ENCODE data around the gene PANK4. TPM values are rescaled to one million over a fixed set of nuclear protein-coding genes. Genes with fewer than 3 reads are reported as not detected.

The PANK4 gene
- total and polyA plus RNA-seq, 8 donors = 9.7 to 26.4 (median 11.6) TPM

GRCh38 chr1:2558861-2559260, 32.5 kb upstream of the PANK4 start:
- peak in 1 of 6 donors; percentile 66 for DNase-seq

GRCh38 chr1:2558420-2558819, 32.0 kb upstream of the PANK4 start:
- DNase-seq = peak in 1 of 6 donors; percentile 66
- H3K36me3 ChIP-seq = no peaks in the 10 kb centered on the region
- WGBS, 2 donors = 89% methylated on average over 12 of the region's 12 CpGs
- no peaks in the 10 kb centered on the region for H3K27me3 ChIP-seq
- intact Hi-C loops (cut with DNase I) = no loop called here
- no peak overlapping the region for H3K27ac ChIP-seq
- H3K9me3 ChIP-seq = no peaks in the 10 kb centered on the region
- ATAC-seq = no peak
- H3K4me3 ChIP-seq = no peak overlapping the region
- TF ChIP-seq CTCF (IDR thresholded peaks at IDR 0.05) = no peak
- peaks cover 0 to 4% (median 0%) of the 10 kb centered on the region in 3 donors for H3K4me1 ChIP-seq
- FAIRE-seq = no peak

More at GRCh38 chr1:2558861-2559260, 32.5 kb upstream of the PANK4 start:
- H3K4me3 ChIP-seq = no peak overlapping the region
- H3K9me3 ChIP-seq = no peaks in the 10 kb centered on the region
- no peaks in the 10 kb centered on the region for H3K36me3 ChIP-seq
- H3K27me3 ChIP-seq = no peaks in the 10 kb centered on the region
- WGBS, 2 donors = 89 to 91% methylated on average over 6 of the region's 6 CpGs
- peaks cover 0 to 4% (median 0%) of the 10 kb centered on the region in 3 donors for H3K4me1 ChIP-seq
- ATAC-seq (no peak), FAIRE-seq (no peak)
- TF ChIP-seq CTCF (IDR thresholded peaks at IDR 0.05) = no peak
- intact Hi-C loops (cut with DNase I) = no loop called here
- no peak overlapping the region for H3K27ac ChIP-seq

GRCh38 chr1:2557482-2558400, 31.3 kb upstream of the PANK4 start:
- Histone ChIP-seq H3K36me3 (no peaks in the 10 kb centered on the region), H3K9me3 (no peaks in the 10 kb centered on the region), H3K4me1 (peaks cover 0 to 4% (median 0%) of the 10 kb centered on the region in 3 donors), H3K27me3 (no peaks in the 10 kb centered on the region), H3K4me3 (peak overlapping the region in 3 of 4 donors; percentile 47 to 70 (median 60)), H3K27ac (peak overlapping the region; percentile 37 to 85 (median 82))
- 77 to 82% methylated on average over 29 to 30 of the region's 30 CpGs for WGBS, 2 donors
- no peak for FAIRE-seq
- peak in 3 of 4 donors; percentile 3 to 21 (median 8) for ATAC-seq
- intact Hi-C loops (cut with DNase I) = no loop called here
- TF ChIP-seq CTCF (IDR thresholded peaks at IDR 0.05) = no peak
- DNase-seq = peak in 2 of 6 donors; percentile 61 to 72

- Histone ChIP-seq H3K4me1 (peaks cover 0 to 4% (median 0%) of the 10 kb centered on the region in 3 donors), H3K27me3 (no peaks in the 10 kb centered on the region), H3K27ac (peak overlapping the region; percentile 37 to 85 (median 82)), H3K4me3 (peak overlapping the region; percentile 41 to 70 (median 54)), H3K9me3 (no peaks in the 10 kb centered on the region), H3K36me3 (no peaks in the 10 kb centered on the region)
- intact Hi-C loops (cut with DNase I) = no loop called here
- DNase-seq (peak in 2 of 6 donors; percentile 51 to 83), FAIRE-seq (no peak), ATAC-seq (peak; percentile 18 to 50 (median 32))
- TF ChIP-seq CTCF (IDR thresholded peaks at IDR 0.05) = no peak
- WGBS, 2 donors = 14 to 34% methylated on average over 20 to 24 of the region's 24 CpGs
These were observed 30.5 kb upstream of the PANK4 start for GRCh38 chr1:2556678-2557481.

Measured in pancreas (tissue), 10 donors.